ENCODE measurements around the gene TEX14.
A peak's percentile ranks its signal among the peaks of the same experiment; 100 is the strongest.

TEX14 gene

GRCh38 chr17:58515286-58515685 is 176.6 kb downstream of the TEX14 start:
- Histone ChIP-seq H3K79me2 (ENCODE audit: insufficient read depth, low read length) (peaks cover 12% of the 10 kb centered on the region; the same call in 1 of the 2 replicates), H3K9me3 (ENCODE audit: insufficient read depth, low read length) (no peaks in the 10 kb centered on the region), H3K9me2 (replicated peaks; ENCODE audit: insufficient read depth, low read length) (no peaks in the 10 kb centered on the region), H3K27ac (ENCODE audit: low read depth, low read length) (peak overlapping the region; percentile 19; the same call in 1 of the 2 replicates), H3K27me3 (ENCODE audit: low read length) (no peaks in the 10 kb centered on the region), H3K4me3 (ENCODE audit: insufficient read depth, low read length, poor library complexity, severe bottlenecking) (no peak overlapping the region), H3K4me2 (ENCODE audit: low read depth, low read length, poor library complexity, severe bottlenecking) (peak overlapping the region; percentile 73), H3F3A (ENCODE audit: insufficient read depth) (peaks cover 26% of the 10 kb centered on the region), H3K9ac (ENCODE audit: low read length) (peak overlapping the region; percentile 81), H3K36me3 (ENCODE audit: low read length) (no peaks in the 10 kb centered on the region; the same call in 1 of the 2 replicates), H4K20me1 (ENCODE audit: low read depth, low read length) (no peaks in the 10 kb centered on the region), H2AFZ (ENCODE audit: low read depth, low read length, severe bottlenecking) (no peak overlapping the region)
- TF ChIP-seq EZH2phosphoT487 (conservative IDR thresholded peaks at IDR 0.05; ENCODE audit: low read length) (no peak), CTCF (IDR thresholded peaks at IDR 0.05; ENCODE audit: insufficient read depth, low read length, poor library complexity, severe bottlenecking) (no peak)

- Histone ChIP-seq H3K79me2 (ENCODE audit: insufficient read depth, low read length) (peaks cover 12% of the 10 kb centered on the region; the same call in 1 of the 2 replicates), H3K4me2 (ENCODE audit: low read depth, low read length, poor library complexity, severe bottlenecking) (peak overlapping the region; percentile 73), H3K36me3 (ENCODE audit: low read length) (no peaks in the 10 kb centered on the region; the same call in 1 of the 2 replicates), H3K27ac (ENCODE audit: low read depth, low read length) (no peak overlapping the region), H3K9me3 (ENCODE audit: insufficient read depth, low read length) (no peaks in the 10 kb centered on the region), H3K9me2 (replicated peaks; ENCODE audit: insufficient read depth, low read length) (no peaks in the 10 kb centered on the region), H3K4me3 (ENCODE audit: insufficient read depth, low read length, poor library complexity, severe bottlenecking) (peak overlapping the region; percentile 89), H3K9ac (ENCODE audit: low read length) (peak overlapping the region; percentile 81), H3K27me3 (ENCODE audit: low read length) (no peaks in the 10 kb centered on the region), H3F3A (ENCODE audit: insufficient read depth) (peaks cover 26% of the 10 kb centered on the region), H4K20me1 (ENCODE audit: low read depth, low read length) (no peaks in the 10 kb centered on the region), H2AFZ (ENCODE audit: low read depth, low read length, severe bottlenecking) (no peak overlapping the region)
- TF ChIP-seq EZH2phosphoT487 (conservative IDR thresholded peaks at IDR 0.05; ENCODE audit: low read length): no peak
- no peak for TF ChIP-seq CTCF (IDR thresholded peaks at IDR 0.05; ENCODE audit: insufficient read depth, low read length, poor library complexity, severe bottlenecking)
Measured at GRCh38 chr17:58514770-58515157, 177.1 kb downstream of the TEX14 start.

- peaks cover 12% of the 10 kb centered on the region; the same call in 1 of the 2 replicates for H3K79me2 ChIP-seq (ENCODE audit: insufficient read depth, low read length)
- H2AFZ ChIP-seq (ENCODE audit: low read depth, low read length, severe bottlenecking): peak within 1 kb of the TSS; percentile 43
- H4K20me1 ChIP-seq (ENCODE audit: low read depth, low read length): no peaks in the 10 kb centered on the region
- no peaks in the 10 kb centered on the region; the same call in 1 of the 2 replicates for H3K36me3 ChIP-seq (ENCODE audit: low read length)
- H3K9ac ChIP-seq (ENCODE audit: low read length): peak within 1 kb of the TSS; percentile 81
- peaks cover 26% of the 10 kb centered on the region for H3F3A ChIP-seq (ENCODE audit: insufficient read depth)
- H3K27ac ChIP-seq (ENCODE audit: low read depth, low read length): peak within 1 kb of the TSS; percentile 19
- peak within 1 kb of the TSS; percentile 73 for H3K4me2 ChIP-seq (ENCODE audit: low read depth, low read length, poor library complexity, severe bottlenecking)
- no peaks in the 10 kb centered on the region for H3K27me3 ChIP-seq (ENCODE audit: low read length)
- peak within 1 kb of the TSS; percentile 89 for H3K4me3 ChIP-seq (ENCODE audit: insufficient read depth, low read length, poor library complexity, severe bottlenecking)
- no peaks in the 10 kb centered on the region for H3K9me3 ChIP-seq (ENCODE audit: insufficient read depth, low read length)
- no peak for TF ChIP-seq EZH2phosphoT487 (conservative IDR thresholded peaks at IDR 0.05; ENCODE audit: low read length)
- no peaks in the 10 kb centered on the region for H3K9me2 ChIP-seq (replicated peaks; ENCODE audit: insufficient read depth, low read length)
Measured at GRCh38 chr17:58513965-58514769, 177.7 kb downstream of the TEX14 start, which contains the start of gene MTMR4. TSS of gene MTMR4 (minus strand) at chr17:58514638. CDS start at chr17:58514407, 231 bp downstream.

Measured in SU-DHL-6 (cell line).